HG03575 (cell line): Measurements from ENCODE around the gene TPO.
"Not testable (repeated sequence)": the region's sequence is repeated elsewhere in the genome, so short reads cannot be mapped to it uniquely, and the experiment has no call there.

ENCODE experiments used
- ATAC-seq: cut with Tn5 transposase; IDR thresholded peaks from one replicate; pipeline ENCODE4 v1.9.1; 2021; ENCODE audit not compliant: unreplicated experiment, insufficient number of reproducible peaks, low FRiP score; ENCODE audit errors: extremely low read depth

Gene TPO

GRCh38 chr2:1413156-1413710 lies at the start of gene TPO:
TSS of gene TPO (plus strand) at chr2:1413463. CDS start at chr2:1414409, 946 bp downstream.
- ATAC-seq = no peak

DNA sequence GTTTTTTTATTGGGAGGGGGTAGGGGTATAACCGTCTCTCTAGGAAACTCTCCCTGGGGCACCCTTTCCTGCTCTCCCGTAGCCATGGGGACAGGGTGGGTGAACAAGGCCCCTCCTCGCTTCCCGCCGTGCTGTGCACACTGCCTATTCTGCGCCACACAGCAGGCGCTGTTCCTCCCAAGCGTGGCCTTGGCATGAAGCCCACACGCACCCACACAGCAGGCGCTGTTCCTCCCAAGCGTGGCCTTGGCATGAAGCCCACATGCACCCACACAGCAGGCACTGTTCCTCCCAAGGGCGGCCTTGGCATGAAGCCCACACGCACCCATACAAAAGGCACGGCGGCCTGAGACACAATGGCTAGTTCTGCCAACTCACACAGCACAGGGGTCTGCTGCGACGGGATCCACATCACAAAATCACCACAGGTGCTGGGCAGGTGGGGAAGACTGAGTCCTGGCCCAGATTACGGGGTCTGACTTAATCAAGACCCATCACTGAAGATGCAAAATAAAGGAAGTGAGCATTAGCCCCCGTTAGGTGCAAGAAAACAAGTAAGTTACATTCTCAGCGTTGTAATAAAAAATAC lies 46.6 kb upstream of the TPO start:
- ATAC-seq = no peak

- ATAC-seq = no peak
Measured at GRCh38 chr2:1367601-1368000, 45.7 kb upstream of the TPO start.

GRCh38 chr2:1369905-1370304 lies 43.4 kb upstream of the TPO start:
- no peak for ATAC-seq

GRCh38 chr2:1370461-1370860 lies 42.8 kb upstream of the TPO start:
- no peak for ATAC-seq

DNA sequence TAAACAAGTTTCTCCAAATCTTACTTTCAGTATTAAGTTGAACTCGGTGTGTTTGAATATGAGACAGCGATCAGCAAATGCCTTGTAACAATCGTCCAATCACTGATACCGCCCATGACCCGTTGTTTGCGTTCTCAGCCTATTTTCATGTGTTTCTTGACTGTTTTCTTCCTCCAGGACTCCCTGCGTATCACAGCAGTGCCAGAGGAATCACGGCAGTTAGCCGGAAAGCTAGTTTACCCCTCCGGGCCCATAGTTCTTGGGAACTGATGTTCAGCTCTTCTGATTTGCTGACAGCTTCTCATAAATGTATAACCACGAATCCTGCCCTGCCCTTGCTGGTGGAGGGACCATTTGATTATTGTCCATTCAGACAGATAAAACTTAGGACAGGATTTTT lies 42.2 kb upstream of the TPO start:
- no peak for ATAC-seq

- no peak for ATAC-seq
Measured at GRCh38 chr2:1373830-1374229, 39.4 kb upstream of the TPO start.

- no peak for ATAC-seq
Measured at GRCh38 chr2:1374287-1374686, 39.0 kb upstream of the TPO start.

GRCh38 chr2:1375794-1376193 lies 37.5 kb upstream of the TPO start:
- no peak for ATAC-seq

DNA sequence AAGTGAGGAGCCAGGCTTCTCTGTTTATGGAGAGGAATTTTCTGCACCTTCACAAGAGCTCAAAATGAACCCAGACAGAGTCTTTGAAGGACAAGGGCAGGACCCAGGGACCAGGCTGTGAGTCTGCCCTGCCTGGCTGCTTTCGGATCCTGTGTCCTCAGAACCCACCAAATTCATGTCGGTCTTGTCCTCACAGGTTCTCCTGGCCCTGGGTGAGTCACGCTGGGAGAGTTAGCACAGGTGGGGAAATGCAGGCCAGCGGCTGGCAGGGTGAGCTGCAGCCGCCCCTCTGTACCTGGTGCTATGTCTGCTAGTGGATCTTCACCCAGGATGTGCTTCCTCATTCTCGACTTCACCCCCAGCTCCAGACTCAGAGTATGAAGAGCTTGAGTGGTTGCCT lies 35.8 kb upstream of the TPO start:
- no peak for ATAC-seq

DNA sequence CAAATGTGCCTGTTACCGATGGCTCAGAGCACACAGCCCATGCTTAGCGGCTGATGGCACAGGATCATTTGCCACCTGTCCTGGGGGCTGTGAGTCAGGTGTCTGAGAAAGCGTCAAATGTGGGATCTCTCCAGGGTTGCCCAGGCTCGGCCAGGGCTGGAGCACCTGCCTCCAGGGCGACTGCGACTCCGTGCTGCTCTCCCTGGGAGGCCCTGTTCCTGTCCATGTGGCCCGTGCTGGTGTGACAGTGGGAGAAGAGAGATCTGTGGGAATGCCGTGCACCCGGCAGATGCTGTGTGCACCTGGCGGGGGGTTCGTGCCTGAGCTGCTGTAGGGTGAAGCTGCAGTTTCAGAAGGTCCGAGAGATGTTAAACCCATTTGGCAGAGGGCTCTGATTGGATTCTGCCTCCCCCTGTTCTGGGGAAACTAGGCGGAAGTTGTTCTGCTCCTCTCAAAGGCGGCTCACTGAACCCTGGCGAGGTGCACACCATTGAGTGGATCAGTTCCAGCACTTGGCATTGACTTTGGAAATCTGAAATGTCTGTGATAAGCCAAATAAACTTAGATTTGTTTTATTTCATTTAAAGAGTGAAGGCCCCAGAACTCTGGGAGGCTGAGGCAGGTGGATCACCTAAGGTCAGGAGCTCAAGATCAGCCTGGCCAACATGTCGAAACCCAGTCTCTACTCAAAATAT lies 34.7 kb upstream of the TPO start:
- ATAC-seq = no peak

- ATAC-seq = no peak
Measured at GRCh38 chr2:1381644-1382043, 31.6 kb upstream of the TPO start.

DNA sequence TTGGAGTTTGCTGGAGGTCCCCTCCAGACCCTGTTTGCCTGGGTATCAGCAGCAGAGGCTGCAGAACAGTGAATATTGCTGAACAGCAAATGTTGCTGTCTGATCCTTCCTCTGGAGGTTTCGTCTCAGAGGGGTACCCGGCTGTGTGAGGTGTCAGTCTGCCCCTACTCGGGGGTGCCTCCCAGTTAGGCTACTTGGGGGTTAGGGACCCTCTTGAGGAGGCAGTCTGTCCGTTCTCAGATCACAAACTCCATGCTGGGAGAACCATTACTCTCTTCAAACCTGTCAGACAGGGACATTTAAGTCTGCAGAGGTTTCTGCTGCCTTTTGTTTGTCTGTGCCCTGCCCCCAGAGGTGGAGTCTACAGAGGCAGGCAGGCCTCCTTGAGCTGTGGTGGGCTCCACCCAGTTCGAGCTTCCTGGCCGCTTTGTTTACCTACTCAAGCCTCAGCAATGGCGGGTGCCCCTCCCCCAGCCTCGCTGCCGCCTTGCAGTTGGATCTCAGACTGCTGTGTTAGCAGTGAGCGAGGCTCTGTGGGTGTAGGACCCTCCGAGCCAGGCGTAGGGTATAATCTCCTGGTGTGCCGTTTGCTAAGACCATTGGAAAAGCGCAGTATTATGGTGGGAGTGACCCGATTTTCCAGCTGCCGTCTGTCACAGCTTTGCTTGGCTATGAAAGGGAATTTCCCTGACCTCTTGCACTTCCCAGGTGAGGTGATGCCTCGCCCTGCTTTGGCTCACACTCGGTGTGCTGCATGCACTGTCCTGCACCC lies 25.1 kb upstream of the TPO start:
- ATAC-seq = not testable (repeated sequence)

DNA sequence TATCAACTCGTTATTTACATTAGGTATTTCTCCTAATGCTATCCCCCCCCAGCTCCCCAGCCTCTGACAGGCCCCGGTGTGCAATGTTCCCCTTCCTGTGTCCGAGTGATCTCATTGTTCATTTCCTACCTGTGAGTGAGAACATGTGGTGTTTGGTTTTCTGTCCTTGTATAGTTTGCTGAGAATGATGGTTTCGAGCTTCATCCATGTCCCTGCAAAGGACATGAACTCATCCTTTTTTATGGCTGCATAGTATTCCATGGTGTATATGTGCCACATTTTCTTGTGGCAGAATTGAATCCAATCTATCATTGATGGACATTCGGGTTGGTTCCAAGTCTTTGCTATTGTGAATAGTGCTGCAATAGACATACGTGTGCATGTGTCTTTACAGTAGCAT lies 23.1 kb upstream of the TPO start:
- not testable (repeated sequence) for ATAC-seq

DNA sequence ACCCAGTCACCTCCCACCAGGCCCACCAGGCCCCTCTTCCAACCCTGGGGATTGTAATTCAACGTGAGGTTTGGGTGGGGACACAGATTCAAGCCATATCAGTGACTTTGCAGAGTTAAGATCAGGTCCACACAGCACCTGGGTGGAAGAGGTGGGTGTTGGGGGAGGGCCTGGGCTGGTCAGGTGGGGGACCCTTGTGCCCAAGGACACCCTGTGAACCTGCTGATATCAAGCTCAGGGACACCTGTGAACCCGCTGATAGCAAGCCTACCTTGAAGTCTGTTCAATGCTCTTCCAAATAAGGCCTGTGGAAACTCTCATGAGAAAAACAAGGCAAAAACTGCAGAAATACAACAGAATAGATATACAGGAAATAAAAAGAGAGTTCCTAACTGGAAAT lies 19.9 kb upstream of the TPO start:
- no peak for ATAC-seq

- no peak for ATAC-seq
Measured at GRCh38 chr2:1394709-1395408, 18.4 kb upstream of the TPO start.

- ATAC-seq = no peak
Measured at GRCh38 chr2:1397350-1397749, 15.9 kb upstream of the TPO start.

- no peak for ATAC-seq
Measured at GRCh38 chr2:1398191-1398590, 15.1 kb upstream of the TPO start.

DNA sequence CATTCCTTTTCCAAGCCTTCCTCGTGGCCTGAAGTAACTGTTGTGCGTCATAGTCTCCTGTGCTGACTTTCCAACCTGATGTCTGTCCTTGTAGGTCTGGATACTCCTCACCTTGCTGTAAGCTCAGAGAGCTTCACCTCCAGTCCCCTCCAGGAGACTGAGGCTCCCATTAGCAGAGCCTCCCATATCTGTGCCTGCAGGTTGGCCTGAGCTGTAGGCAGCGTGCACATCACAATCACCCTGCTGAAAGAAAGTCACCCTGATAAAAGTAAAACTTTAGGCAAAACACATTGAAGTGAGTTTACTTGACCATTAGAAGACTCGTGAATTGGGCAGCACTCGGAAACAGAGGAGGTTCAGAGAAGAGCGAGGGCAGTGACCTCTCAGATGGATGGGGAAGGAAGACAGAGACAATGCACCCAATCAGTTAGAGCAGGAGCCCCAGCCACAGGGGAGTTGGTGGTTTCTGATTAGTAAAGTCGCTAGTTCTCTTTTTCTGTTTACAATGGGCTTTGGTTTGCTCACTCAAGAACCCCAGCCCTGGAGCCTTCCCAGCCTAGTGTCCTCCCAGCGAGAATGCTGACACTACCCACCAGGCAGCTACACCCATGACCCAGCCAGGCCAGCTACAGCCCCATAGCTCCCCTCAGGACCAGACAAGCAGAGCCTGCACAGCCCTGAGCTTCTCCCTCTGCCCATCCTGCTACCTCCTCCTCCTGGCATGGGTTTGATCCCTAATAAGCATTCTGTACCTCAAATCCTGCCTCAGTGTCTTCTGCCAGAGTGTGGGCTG lies 12.1 kb upstream of the TPO start:
- no peak for ATAC-seq
